ENCODE data around the gene EEF2K. TPM values are rescaled to one million over a fixed set of nuclear protein-coding genes. Genes with fewer than 3 reads are reported as not detected.

The EEF2K gene
- total and polyA plus RNA-seq, 2 of the 13 experiments (the other 11 are each of a cell fraction or from before 2014, with no cell fraction given) = 22.0 to 23.8 TPM

DNA sequence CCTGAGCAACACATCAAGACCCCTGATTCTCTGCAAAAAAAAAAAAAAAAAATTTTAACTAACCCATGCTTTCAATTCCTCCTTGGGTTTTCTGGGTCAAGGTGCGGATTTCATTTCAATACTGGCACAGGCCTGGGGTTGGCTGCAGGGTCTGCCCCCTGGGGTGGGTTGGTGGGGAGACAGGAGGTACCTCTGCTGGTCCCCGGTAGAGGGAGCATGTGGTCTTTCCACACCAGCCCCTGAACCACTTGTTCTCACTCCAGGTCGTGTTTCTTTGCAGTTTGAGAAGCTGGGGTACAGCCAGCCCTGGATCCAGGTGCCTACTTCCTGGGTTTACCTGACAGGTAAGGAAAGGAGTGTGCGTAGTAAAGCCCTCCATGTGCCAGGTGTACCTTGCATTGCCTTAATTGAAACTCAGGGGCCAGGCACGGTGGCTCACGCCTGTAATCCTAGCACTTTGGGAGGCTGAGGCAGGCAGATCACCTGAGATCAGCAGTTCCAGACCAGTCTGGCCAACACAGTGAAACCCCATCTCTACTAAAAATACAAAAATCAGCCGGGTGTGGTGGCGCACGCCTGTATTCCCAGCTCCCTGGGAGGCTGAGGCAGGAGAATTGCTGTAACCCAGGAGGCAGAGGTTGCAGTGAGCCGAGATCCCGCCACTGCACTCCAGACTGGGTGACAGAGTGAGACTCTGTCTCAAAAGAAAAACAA, 22.0 kb upstream of the EEF2K start (continued):
- no peak for TF ChIP-seq ZNF30 (CRISPR knock-in tag; IDR thresholded peaks at IDR 0.05)
- TF ChIP-seq, protein P1, sequence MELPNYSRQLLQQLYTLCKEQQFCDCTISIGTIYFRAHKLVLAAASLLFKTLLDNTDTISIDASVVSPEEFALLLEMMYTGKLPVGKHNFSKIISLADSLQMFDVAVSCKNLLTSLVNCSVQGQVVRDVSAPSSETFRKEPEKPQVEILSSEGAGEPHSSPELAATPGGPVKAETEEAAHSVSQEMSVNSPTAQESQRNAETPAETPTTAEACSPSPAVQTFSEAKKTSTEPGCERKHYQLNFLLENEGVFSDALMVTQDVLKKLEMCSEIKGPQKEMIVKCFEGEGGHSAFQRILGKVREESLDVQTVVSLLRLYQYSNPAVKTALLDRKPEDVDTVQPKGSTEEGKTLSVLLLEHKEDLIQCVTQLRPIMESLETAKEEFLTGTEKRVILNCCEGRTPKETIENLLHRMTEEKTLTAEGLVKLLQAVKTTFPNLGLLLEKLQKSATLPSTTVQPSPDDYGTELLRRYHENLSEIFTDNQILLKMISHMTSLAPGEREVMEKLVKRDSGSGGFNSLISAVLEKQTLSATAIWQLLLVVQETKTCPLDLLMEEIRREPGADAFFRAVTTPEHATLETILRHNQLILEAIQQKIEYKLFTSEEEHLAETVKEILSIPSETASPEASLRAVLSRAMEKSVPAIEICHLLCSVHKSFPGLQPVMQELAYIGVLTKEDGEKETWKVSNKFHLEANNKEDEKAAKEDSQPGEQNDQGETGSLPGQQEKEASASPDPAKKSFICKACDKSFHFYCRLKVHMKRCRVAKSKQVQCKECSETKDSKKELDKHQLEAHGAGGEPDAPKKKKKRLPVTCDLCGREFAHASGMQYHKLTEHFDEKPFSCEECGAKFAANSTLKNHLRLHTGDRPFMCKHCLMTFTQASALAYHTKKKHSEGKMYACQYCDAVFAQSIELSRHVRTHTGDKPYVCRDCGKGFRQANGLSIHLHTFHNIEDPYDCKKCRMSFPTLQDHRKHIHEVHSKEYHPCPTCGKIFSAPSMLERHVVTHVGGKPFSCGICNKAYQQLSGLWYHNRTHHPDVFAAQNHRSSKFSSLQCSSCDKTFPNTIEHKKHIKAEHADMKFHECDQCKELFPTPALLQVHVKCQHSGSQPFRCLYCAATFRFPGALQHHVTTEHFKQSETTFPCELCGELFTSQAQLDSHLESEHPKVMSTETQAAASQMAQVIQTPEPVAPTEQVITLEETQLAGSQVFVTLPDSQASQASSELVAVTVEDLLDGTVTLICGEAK (IDR thresholded peaks at IDR 0.05) = no peak
- TF ChIP-seq, protein P1 (CRISPR knock-in tag; IDR thresholded peaks at IDR 0.05) = no peak
- TF ChIP-seq ZMYM2 (CRISPR knock-in tag; IDR thresholded peaks at IDR 0.05) = no peak; the same call in 1 of the 2 replicates
- no peak for TF ChIP-seq SETDB1 (CRISPR knock-in tag; IDR thresholded peaks at IDR 0.05; ENCODE audit: borderline replicate concordance)
- TF ChIP-seq, protein P2, sequence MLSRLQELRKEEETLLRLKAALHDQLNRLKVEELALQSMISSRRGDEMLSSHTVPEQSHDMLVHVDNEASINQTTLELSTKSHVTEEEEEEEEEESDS (CRISPR knock-in tag; IDR thresholded peaks at IDR 0.05; ENCODE audit: borderline replicate concordance) = no peak
- TF ChIP-seq ZSCAN31 (CRISPR knock-in tag; IDR thresholded peaks at IDR 0.05; ENCODE audit: low read depth) = no peak
- TF ChIP-seq JUN (CRISPR knock-in tag; IDR thresholded peaks at IDR 0.05) = no peak
- TF ChIP-seq RBM39 (IDR thresholded peaks at IDR 0.05; ENCODE audit: low read depth, low read length, poor library complexity, severe bottlenecking) = peak; percentile 34
- TF ChIP-seq KMT2A (CRISPR knock-in tag; IDR thresholded peaks at IDR 0.05) = no peak
- TF ChIP-seq, protein P3, sequence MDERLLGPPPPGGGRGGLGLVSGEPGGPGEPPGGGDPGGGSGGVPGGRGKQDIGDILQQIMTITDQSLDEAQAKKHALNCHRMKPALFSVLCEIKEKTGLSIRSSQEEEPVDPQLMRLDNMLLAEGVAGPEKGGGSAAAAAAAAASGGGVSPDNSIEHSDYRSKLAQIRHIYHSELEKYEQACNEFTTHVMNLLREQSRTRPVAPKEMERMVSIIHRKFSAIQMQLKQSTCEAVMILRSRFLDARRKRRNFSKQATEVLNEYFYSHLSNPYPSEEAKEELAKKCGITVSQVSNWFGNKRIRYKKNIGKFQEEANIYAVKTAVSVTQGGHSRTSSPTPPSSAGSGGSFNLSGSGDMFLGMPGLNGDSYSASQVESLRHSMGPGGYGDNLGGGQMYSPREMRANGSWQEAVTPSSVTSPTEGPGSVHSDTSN (CRISPR knock-in tag; IDR thresholded peaks at IDR 0.05) = no peak
- TF ChIP-seq ZNF331 (CRISPR knock-in tag; IDR thresholded peaks at IDR 0.05) = 0 out of 2 replicates have a peak, but pooled peaks have one; percentile 18
- no peak for TF ChIP-seq ZNF333 (CRISPR knock-in tag; IDR thresholded peaks at IDR 0.05; ENCODE audit: borderline replicate concordance)
- TF ChIP-seq CENPX (CRISPR knock-in tag; IDR thresholded peaks at IDR 0.05) = no peak
- no peak for TF ChIP-seq GTF3A (CRISPR knock-in tag; conservative IDR thresholded peaks at IDR 0.05)
- no peak for TF ChIP-seq FOXA3 (CRISPR knock-in tag; IDR thresholded peaks at IDR 0.05)
- TF ChIP-seq ZNF253 (CRISPR knock-in tag; IDR thresholded peaks at IDR 0.05; ENCODE audit: borderline replicate concordance) = no peak
- 0 out of 2 replicates have a peak, but pooled peaks have one; percentile 32 for TF ChIP-seq RXRA (CRISPR knock-in tag; IDR thresholded peaks at IDR 0.05)
- TF ChIP-seq ZNF292 (CRISPR knock-in tag; IDR thresholded peaks at IDR 0.05; ENCODE audit: borderline replicate concordance, low read depth) = no peak
- no peak for TF ChIP-seq NKX3-1 (CRISPR knock-in tag; IDR thresholded peaks at IDR 0.05)
- no peak for TF ChIP-seq CREM (IDR thresholded peaks at IDR 0.05)
- no peak for TF ChIP-seq CREM (CRISPR knock-in tag; IDR thresholded peaks at IDR 0.05)

Measured in HepG2 (cell line).